Fibroblast of lung (primary cell): ENCODE data around the gene TMCC2. TPM values are rescaled to one million over a fixed set of nuclear protein-coding genes. Genes with fewer than 3 reads are reported as not detected.

Experiments used
- DNase-seq, 2 donors: peaks; one replicate each; pipeline versions ENCODE4 v3.0.0 to v3.0.0-alpha.2; 2010; ENCODE audit warnings: low read depth in 2 of 2
- H2AFZ ChIP-seq: 2 replicates; pipeline ENCODE4 v1.5.1; 2012; ENCODE audit warnings: low read length, control low read depth, inconsistent platforms
- H3K27ac ChIP-seq: 2 replicates; pipeline ENCODE4 v1.5.1; 2011; ENCODE audit warnings: low read length, control low read depth; ENCODE audit not compliant: insufficient read depth
- H3K27me3 ChIP-seq: 2 replicates; pipeline ENCODE4 v1.5.1; 2011; ENCODE audit warnings: mild to moderate bottlenecking, low read length; ENCODE audit not compliant: control insufficient read depth, insufficient read depth
- H3K36me3 ChIP-seq: 2 replicates; pipeline ENCODE4 v1.5.1; 2011; ENCODE audit warnings: low read length; ENCODE audit not compliant: control insufficient read depth, insufficient read depth
- H3K4me1 ChIP-seq: 2 replicates; pipeline ENCODE4 v1.5.1; 2011; ENCODE audit warnings: low read length; ENCODE audit not compliant: control insufficient read depth, insufficient read depth; ENCODE audit errors: extremely low read depth
- H3K4me2 ChIP-seq: 2 replicates; pipeline ENCODE4 v1.5.1; 2011; ENCODE audit warnings: low read length, control low read depth; ENCODE audit not compliant: insufficient read depth; ENCODE audit errors: extremely low read depth
- H3K4me3 ChIP-seq, 4 experiments: fragments of 200-600 bp in 1 of 4; sonication (generic) in 1 of 4; replicated peaks in 1 of 4; 2 replicates each; pipeline ENCODE4 v1.5.1; 2011 to 2016; ENCODE audit warnings: low read length in 4 of 4, low read depth in 3 of 4, mild to moderate bottlenecking in 3 of 4, control low read depth in 2 of 4, inconsistent platforms in 1 of 4, mixed read lengths in 1 of 4; ENCODE audit not compliant: insufficient read depth in 1 of 4; ENCODE audit errors: control extremely low read depth in 1 of 4
- H3K79me2 ChIP-seq: 2 replicates; pipeline ENCODE4 v1.5.1; 2012; ENCODE audit warnings: mild to moderate bottlenecking, low read length, inconsistent platforms; ENCODE audit not compliant: control insufficient read depth, insufficient read depth
- H3K9ac ChIP-seq: 2 replicates; pipeline ENCODE4 v1.5.1; 2011; ENCODE audit warnings: mild to moderate bottlenecking, low read length, control low read depth; ENCODE audit not compliant: insufficient read depth
- H3K9me3 ChIP-seq: 2 replicates; pipeline ENCODE4 v1.5.1; 2012; ENCODE audit warnings: low read depth, low read length; ENCODE audit not compliant: control insufficient read depth, insufficient read depth
- H4K20me1 ChIP-seq: 2 replicates; pipeline ENCODE4 v1.5.1; 2011; ENCODE audit warnings: low read length; ENCODE audit not compliant: control insufficient read depth, insufficient read depth; ENCODE audit errors: extremely low read depth
- EZH2 ChIP-seq: IDR thresholded peaks from 2 replicates; pipeline ENCODE4 v1.5.1; 2012; ENCODE audit warnings: low read length, control low read depth, mild to moderate bottlenecking; ENCODE audit errors: missing control alignments
- polyA plus RNA-seq, 2 donors: library from polyadenylated mRNA; depleted of rRNA in 1 of 2; stranded (reverse) in 1 of 2; unstranded in 1 of 2; fragments of >200 nt; gene quantifications; 2 replicates each; pipeline ENCODE4 v1.2.1, GENCODE V29; 2011 to 2012; ENCODE audit warnings: missing spikeins in 1 of 2
- total RNA-seq: library from RNA; depleted of rRNA; stranded (reverse); fragments of >200 nt; gene quantifications from 2 replicates; pipeline ENCODE4 v1.2.1, GENCODE V29; 2014
- TF ChIP-seq, protein P1 (sequence below), 2 donors: IDR thresholded peaks in 1 of 2; conservative IDR thresholded peaks in 1 of 2; 1 replicate in 1 of 2; 2 replicates in 1 of 2; pipeline ENCODE4 v1.5.1; 2011 to 2012; ENCODE audit warnings: low read length in 2 of 2, control low read depth in 1 of 2, inconsistent platforms in 1 of 2, low read depth in 1 of 2, mild to moderate bottlenecking in 1 of 2

Gene TMCC2
- total and polyA plus RNA-seq, 2 donors (not counting 1 experiment from before 2014, with no cell fraction given) = 2.3 to 6.9 TPM

GRCh38 chr1:205246351-205247119, 18.8 kb downstream of the TMCC2 start:
- peaks cover 8% of the 10 kb centered on the region for H3K4me1 ChIP-seq
- no peaks in the 10 kb centered on the region for H4K20me1 ChIP-seq
- H3K36me3 ChIP-seq = peaks cover 1% of the 10 kb centered on the region
- H3K79me2 ChIP-seq = no peaks in the 10 kb centered on the region
- H3K9ac ChIP-seq = no peak overlapping the region
- no peak overlapping the region for H3K4me2 ChIP-seq
- no peaks in the 10 kb centered on the region for H3K9me3 ChIP-seq
- H2AFZ ChIP-seq = no peak overlapping the region
- no peak for DNase-seq
- H3K27me3 ChIP-seq = no peaks in the 10 kb centered on the region
- no peak overlapping the region for H3K27ac ChIP-seq
- no peak for TF ChIP-seq EZH2
- TF ChIP-seq, protein P1, sequence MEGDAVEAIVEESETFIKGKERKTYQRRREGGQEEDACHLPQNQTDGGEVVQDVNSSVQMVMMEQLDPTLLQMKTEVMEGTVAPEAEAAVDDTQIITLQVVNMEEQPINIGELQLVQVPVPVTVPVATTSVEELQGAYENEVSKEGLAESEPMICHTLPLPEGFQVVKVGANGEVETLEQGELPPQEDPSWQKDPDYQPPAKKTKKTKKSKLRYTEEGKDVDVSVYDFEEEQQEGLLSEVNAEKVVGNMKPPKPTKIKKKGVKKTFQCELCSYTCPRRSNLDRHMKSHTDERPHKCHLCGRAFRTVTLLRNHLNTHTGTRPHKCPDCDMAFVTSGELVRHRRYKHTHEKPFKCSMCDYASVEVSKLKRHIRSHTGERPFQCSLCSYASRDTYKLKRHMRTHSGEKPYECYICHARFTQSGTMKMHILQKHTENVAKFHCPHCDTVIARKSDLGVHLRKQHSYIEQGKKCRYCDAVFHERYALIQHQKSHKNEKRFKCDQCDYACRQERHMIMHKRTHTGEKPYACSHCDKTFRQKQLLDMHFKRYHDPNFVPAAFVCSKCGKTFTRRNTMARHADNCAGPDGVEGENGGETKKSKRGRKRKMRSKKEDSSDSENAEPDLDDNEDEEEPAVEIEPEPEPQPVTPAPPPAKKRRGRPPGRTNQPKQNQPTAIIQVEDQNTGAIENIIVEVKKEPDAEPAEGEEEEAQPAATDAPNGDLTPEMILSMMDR (conservative IDR thresholded peaks at IDR 0.05 in 1 of 2, IDR thresholded peaks at IDR 0.05 in 1 of 2; ENCODE audit: low read depth in 1 of 2, low read length in 2 of 2) = no peak
- H3K4me3 ChIP-seq = no peak overlapping the region

DNA sequence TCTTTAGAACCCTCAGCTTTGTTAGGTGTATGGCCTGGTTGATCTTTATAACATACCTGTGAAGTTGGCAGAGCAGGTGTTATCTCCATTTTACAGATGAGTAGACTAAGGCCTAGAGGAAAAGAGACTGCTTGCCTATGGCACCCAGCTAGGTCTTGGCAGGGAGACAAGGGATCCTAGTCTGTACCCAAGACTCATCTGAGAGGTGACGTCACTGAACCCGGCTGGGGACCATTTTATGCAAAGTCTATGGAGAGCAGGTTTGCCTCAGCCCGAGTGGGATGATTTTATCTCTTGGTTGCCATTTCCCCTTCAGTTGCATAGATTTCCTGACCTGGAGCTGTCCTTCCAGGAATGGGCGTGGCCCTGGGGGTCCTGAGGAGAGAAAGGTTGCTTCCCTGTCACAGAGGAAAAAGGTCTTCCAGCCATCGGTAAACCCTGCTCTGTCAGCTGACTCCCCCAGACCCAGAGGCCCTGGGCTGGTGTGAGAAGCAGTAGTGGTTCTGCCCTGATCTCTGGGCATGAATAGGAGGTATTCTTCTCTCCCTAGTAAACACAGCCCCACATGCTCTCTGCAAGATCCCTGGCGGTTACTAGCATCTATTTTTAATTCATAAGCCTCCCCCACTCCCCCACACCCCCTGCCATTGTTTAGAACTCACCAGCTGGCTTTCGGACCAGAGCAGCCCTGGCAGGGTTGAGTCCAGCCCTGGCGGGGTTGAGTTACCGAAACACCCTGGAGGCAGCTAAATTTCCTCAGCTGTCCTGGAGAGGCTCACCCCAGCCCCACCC, 19.6 kb downstream of the TMCC2 start:
- peaks cover 8% of the 10 kb centered on the region for H3K4me1 ChIP-seq
- H4K20me1 ChIP-seq = no peaks in the 10 kb centered on the region
- TF ChIP-seq, protein P1 (conservative IDR thresholded peaks at IDR 0.05 in 1 of 2, IDR thresholded peaks at IDR 0.05 in 1 of 2; ENCODE audit: low read depth in 1 of 2, low read length in 2 of 2) = no peak
- no peak for TF ChIP-seq EZH2
- DNase-seq = peak in 1 of 2 donors; percentile 71
- H3K36me3 ChIP-seq = no peaks in the 10 kb centered on the region
- no peak overlapping the region for H3K27ac ChIP-seq
- H2AFZ ChIP-seq = no peak overlapping the region
- H3K9ac ChIP-seq = no peak overlapping the region
- H3K79me2 ChIP-seq = no peaks in the 10 kb centered on the region
- no peaks in the 10 kb centered on the region for H3K27me3 ChIP-seq
- no peaks in the 10 kb centered on the region for H3K9me3 ChIP-seq
- H3K4me2 ChIP-seq = no peak overlapping the region
- no peak overlapping the region for H3K4me3 ChIP-seq
